K562 (cell line): Measurements from ENCODE around the gene TGFBR2. TPM values are rescaled to one million over a fixed set of nuclear protein-coding genes. Genes with fewer than 3 reads are reported as not detected.

Experiments used
- ATAC-seq: fragments of 200-7000 bp; cut with Tn5 transposase; 3 replicates; pipeline ENCODE4 v1.9.1; 2020; ENCODE audit warnings: moderate library complexity
- BruUV-seq: library from RNA; stranded (reverse); fragments of 400-500 nt; replicated peaks from 2 replicates; lab custom pipeline; 2021; lab: Mats Ljungman, UMichigan
- CTCF ChIA-PET: fragments of 300-600 bp; formaldehyde crosslinking; extraction: SDS; loops from one replicate; lab custom pipeline; 2021; ENCODE audit warnings: low intra/inter-chr PET ratio; lab: Yijun Ruan, JAX
- POLR2A ChIA-PET: fragments of 300-600, 350-650 bp; sonication (Branson Sonifier 250); formaldehyde crosslinking; extraction: SDS; loops from one replicate; lab custom pipeline; 2021; ENCODE audit warnings: antibody characterized with exemption, inconsistent platforms; lab: Yijun Ruan, JAX
- DNase-seq, 4 experiments: peaks; one replicate each; pipeline versions ENCODE4 v3.0.0 to v3.0.0-alpha.2; 2011 to 2018; ENCODE audit warnings: low spot score in 3 of 4, mixed read lengths in 3 of 4; ENCODE audit errors: extremely low read depth in 1 of 4
- FAIRE-seq: peaks from 2 replicates; lab custom pipeline; 2011; peaks lifted over from hg19 to GRCh38; lab: Jason Lieb, UNC
- H2AFZ ChIP-seq: 2 replicates; pipeline ENCODE4 v1.6.0; 2011; ENCODE audit warnings: low read depth, low read length, control low read depth, inconsistent platforms
- H3K27ac ChIP-seq: fragments of 200-600 bp; 3 replicates; pipeline ENCODE4 v1.8.0; 2011; ENCODE audit warnings: low read depth, mild to moderate bottlenecking, control low read depth, inconsistent platforms, low read length, moderate library complexity, mixed read lengths; ENCODE audit errors: extremely low read depth
- H3K27me3 ChIP-seq, 2 experiments: fragments of 300-600 bp in 1 of 2; 2 replicates in 1 of 2; 3 replicates in 1 of 2; pipeline versions ENCODE4 v1.6.0 to v1.8.0; 2011; ENCODE audit warnings: inconsistent platforms in 2 of 2, low read length in 2 of 2, mild to moderate bottlenecking in 1 of 2, mixed read lengths in 1 of 2, moderate library complexity in 1 of 2; ENCODE audit not compliant: control insufficient read depth in 2 of 2, insufficient read depth in 2 of 2
- H3K36me3 ChIP-seq: fragments of 300-600 bp; 3 replicates; pipeline ENCODE4 v1.8.0; 2011; ENCODE audit warnings: mild to moderate bottlenecking, low read length, inconsistent platforms; ENCODE audit not compliant: control insufficient read depth, insufficient read depth
- H3K4me1 ChIP-seq, 2 experiments: fragments of 200-600 bp in 1 of 2; replicated peaks in 1 of 2; 2 replicates in 1 of 2; 3 replicates in 1 of 2; pipeline versions ENCODE4 v1.5.1 to v1.8.0; 2011; ENCODE audit warnings: inconsistent platforms in 2 of 2, low read length in 2 of 2, mild to moderate bottlenecking in 1 of 2, mixed read lengths in 1 of 2, moderate library complexity in 1 of 2; ENCODE audit not compliant: control insufficient read depth in 2 of 2, insufficient read depth in 2 of 2
- H3K4me2 ChIP-seq: 2 replicates; pipeline ENCODE4 v1.6.1; 2011; ENCODE audit warnings: low read length, control low read depth, inconsistent platforms, mixed read lengths; ENCODE audit not compliant: insufficient read depth
- H3K4me3 ChIP-seq: fragments of 200-600 bp; sonication (generic), shearing (Covaris generic); 2 replicates; pipeline ENCODE4 v1.5.1; 2016; ENCODE audit warnings: control low read depth, inconsistent platforms
- H3K79me2 ChIP-seq: fragments of 200-600 bp; 3 replicates; pipeline ENCODE4 v1.8.0; 2011; ENCODE audit warnings: low read length, inconsistent platforms; ENCODE audit not compliant: control insufficient read depth, insufficient read depth
- H3K9ac ChIP-seq, 2 experiments: 2 replicates each; pipeline versions ENCODE4 v1.6.0 to v1.6.1; 2011; ENCODE audit warnings: low read depth in 2 of 2, low read length in 2 of 2, control low read depth in 1 of 2, inconsistent platforms in 1 of 2, mild to moderate bottlenecking in 1 of 2, mixed read lengths in 1 of 2; ENCODE audit not compliant: insufficient read depth in 1 of 2
- H3K9me1 ChIP-seq: one replicate; pipeline ENCODE4 v1.6.0; 2011; ENCODE audit warnings: inconsistent platforms, mild to moderate bottlenecking, low read length, moderate library complexity; ENCODE audit not compliant: control insufficient read depth, insufficient read depth
- H3K9me3 ChIP-seq: replicated peaks from 2 replicates; pipeline ENCODE4 v1.5.1; 2011; ENCODE audit warnings: low read depth, low read length, inconsistent platforms; ENCODE audit not compliant: control insufficient read depth, insufficient read depth
- H4K20me1 ChIP-seq: replicated peaks from 2 replicates; pipeline ENCODE4 v1.6.1; 2011; ENCODE audit warnings: low read length, inconsistent platforms, mixed read lengths; ENCODE audit not compliant: control insufficient read depth, insufficient read depth
- ATF1 ChIP-seq, 2 experiments: fragments of 450-650 bp in 1 of 2; IDR thresholded peaks; 2 replicates each; pipeline ENCODE4 v1.6.1; 2016; ENCODE audit warnings: missing compliant biosample characterization in 1 of 2, missing genetic modification characterization in 1 of 2
- CHD2 ChIP-seq: IDR thresholded peaks from 2 replicates; pipeline ENCODE4 v1.6.1; 2011; ENCODE audit warnings: low read depth, low read length
- FOXK1 ChIP-seq: sonication (generic); formaldehyde crosslinking; IDR thresholded peaks from 2 replicates; pipeline ENCODE4 v1.8.0; 2022; ENCODE audit warnings: missing genetic modification reagents, mild to moderate bottlenecking, borderline replicate concordance
- FOXP4 ChIP-seq: sonication (generic); formaldehyde crosslinking; IDR thresholded peaks from 2 replicates; pipeline ENCODE4 v1.8.0; 2022; ENCODE audit warnings: mild to moderate bottlenecking, missing genetic modification reagents, borderline replicate concordance
- MCM2 ChIP-seq: fragments of 450-650 bp; IDR thresholded peaks from 2 replicates; pipeline ENCODE4 v1.6.1; 2017; ENCODE audit warnings: low read depth, mild to moderate bottlenecking
- MYC ChIP-seq, 2 experiments: fragments of 250-450 bp in 1 of 2; sonication (Bioruptor Pico) in 1 of 2; IDR thresholded peaks; 2 replicates each; pipeline versions ENCODE4 v1.5.1 to v1.6.1; 2012 to 2021; ENCODE audit warnings: low read depth in 2 of 2, borderline replicate concordance in 1 of 2, improper control_type of control experiment in 1 of 2, low read length in 1 of 2, mild to moderate bottlenecking in 1 of 2, moderate library complexity in 1 of 2
- NELFE ChIP-seq: IDR thresholded peaks from 2 replicates; pipeline ENCODE4 v1.6.1; 2011; ENCODE audit warnings: mild to moderate bottlenecking; ENCODE audit not compliant: insufficient read depth, insufficient read length
- NR3C1 ChIP-seq: sonication (generic); formaldehyde crosslinking; IDR thresholded peaks from 2 replicates; pipeline ENCODE4 v1.8.1; 2022; ENCODE audit warnings: missing genetic modification reagents
- PHF20 ChIP-seq: fragments of 450-650 bp; IDR thresholded peaks from 2 replicates; pipeline ENCODE4 v1.6.1; 2018; ENCODE audit not compliant: partially characterized antibody
- SIRT6 ChIP-seq: IDR thresholded peaks from one replicate; pipeline ENCODE4 v1.6.1; 2012; ENCODE audit warnings: low read depth, mild to moderate bottlenecking, control low read depth, inconsistent platforms, low read length, moderate library complexity
- SNRNP70 ChIP-seq: fragments of 200-400 bp; formaldehyde crosslinking; optimal IDR thresholded peaks from 2 replicates; pipeline ENCODE3; 2017; ENCODE audit warnings: low read depth, low read length
- ZBTB12 ChIP-seq: fragments of 250-450 bp; sonication (Bioruptor Pico); IDR thresholded peaks from 2 replicates; pipeline ENCODE4 v1.4.0; 2020
- ZC3H4 ChIP-seq: sonication (generic); formaldehyde crosslinking; IDR thresholded peaks from 2 replicates; pipeline ENCODE4 v1.9.0; 2021; ENCODE audit warnings: missing genetic modification reagents, borderline replicate concordance
- in situ Hi-C: fragments of 300-500 bp; cut with MboI; formaldehyde crosslinking; loops from 4 replicates; pipeline ENCODE4 v1.15.0; 2018; ENCODE audit warnings: inconsistent platforms, mixed read lengths
- intact Hi-C: fragments of 100-400 bp; cut with micrococcal nuclease; formaldehyde crosslinking; loops from 2 replicates; pipeline ENCODE4 v1.14.2; 2022
- polyA plus RNA-seq, 8 experiments: library from polyadenylated mRNA; depleted of rRNA in 4 of 8; stranded (reverse) in 5 of 8; unstranded in 3 of 8; fragments of >200 nt; fragmentation: Nextera tagmentation in 2 of 8; fragmentation: Illumina TruSeq in 1 of 8; extraction: Ambion mirVana in 2 of 8; extraction: Trizol in 1 of 8; gene quantifications; 2 replicates each; pipeline versions ENCODE4 v1.2.1 to v1.2.3, GENCODE V29; 2011 to 2014; ENCODE audit warnings: inconsistent platforms in 1 of 8, missing spikeins in 1 of 8
- total RNA-seq, 7 experiments: library from RNA; depleted of rRNA in 6 of 7; stranded (reverse); fragments of >200 nt in 6 of 7; fragmentation: Illumina TruSeq in 2 of 7; extraction: Trizol in 2 of 7; gene quantifications; 2 replicates each; pipeline versions ENCODE4 v1.2.1 to v1.2.3, GENCODE V29; 2011 to 2021; ENCODE audit warnings: low replicate concordance in 1 of 7
- TF ChIP-seq, protein P1 (sequence below): fragments of 250-450 bp; sonication (Bioruptor Pico); IDR thresholded peaks from 2 replicates; pipeline ENCODE4 v1.4.0; 2020; ENCODE audit warnings: mild to moderate bottlenecking, moderate library complexity
- TF ChIP-seq, protein P2 (sequence below): fragments of 200-800 bp; sonication (Bioruptor generic); IDR thresholded peaks from 2 replicates; pipeline ENCODE4 v1.6.1; 2017; ENCODE audit warnings: missing genetic modification characterization, missing compliant biosample characterization

TGFBR2 gene
- total and polyA plus RNA-seq, 9 of the 15 experiments (the other 6 are each of a cell fraction or from before 2014, with no cell fraction given): 0.11 to 0.84 (median 0.24) TPM

DNA sequence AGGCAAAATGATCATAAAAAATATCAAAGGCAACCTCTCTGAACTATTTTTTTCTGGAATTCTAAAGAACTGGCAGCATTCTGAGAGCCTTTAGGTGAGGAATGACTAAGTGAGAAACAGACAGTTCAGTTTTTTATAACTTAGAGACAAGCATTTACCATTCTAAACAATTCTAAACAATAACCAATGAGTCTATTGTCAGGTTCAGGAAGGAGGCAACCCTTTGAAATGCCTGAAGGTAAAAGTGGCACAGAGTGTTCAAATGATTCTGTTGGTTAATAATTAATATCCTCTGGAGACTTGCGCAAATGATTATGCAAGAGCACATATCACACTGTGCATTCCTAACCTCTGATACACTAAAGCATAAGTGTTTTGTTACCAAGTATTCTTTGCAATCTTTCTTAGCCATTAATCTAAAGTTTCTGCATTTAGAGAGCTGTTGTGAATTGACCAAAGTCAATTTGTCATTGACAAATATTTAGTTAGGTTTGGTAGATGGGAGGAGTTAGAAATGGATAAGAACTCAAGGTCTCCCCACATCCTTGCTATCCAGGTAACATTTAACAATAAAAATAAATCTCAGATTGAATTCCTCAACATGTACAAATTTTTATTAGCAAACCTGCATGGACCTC, 9.2 kb upstream of the TGFBR2 start (continued):
- TF ChIP-seq SNRNP70 (no peak), NELFE (no peak)
- TF ChIP-seq, all 486 proteins: peak for 0

GRCh38 chr3:30597769-30598134, 8.6 kb upstream of the TGFBR2 start:
- ATAC-seq (no peak), FAIRE-seq (no peak), DNase-seq (no peak)
- no peak overlapping the region for H3K4me3 ChIP-seq
- no TSS peak for BruUV-seq
- POLR2A ChIA-PET: no interaction called here
- intact Hi-C loops (no loop called here), in situ Hi-C loops (no loop called here)
- H3K9me3 ChIP-seq: peaks cover 2% of the 10 kb centered on the region; the same call in 1 of the 2 replicates
- no peaks in the 10 kb centered on the region for H3K9me1 ChIP-seq
- H3K4me1 ChIP-seq: no peaks in the 10 kb centered on the region
- CTCF ChIA-PET: no interaction called here
- no peak overlapping the region for H3K9ac ChIP-seq
- no peak overlapping the region for H3K4me2 ChIP-seq
- no peaks in the 10 kb centered on the region for H3K36me3 ChIP-seq
- no peaks in the 10 kb centered on the region for H3K79me2 ChIP-seq
- no peaks in the 10 kb centered on the region for H3K27me3 ChIP-seq
- no peak overlapping the region for H3K27ac ChIP-seq
- H4K20me1 ChIP-seq: no peaks in the 10 kb centered on the region
- H2AFZ ChIP-seq: no peak overlapping the region
- TF ChIP-seq MCM2 (no peak), NR3C1 (CRISPR knock-in tag) (no peak), SIRT6 (no peak), FOXP4 (CRISPR knock-in tag) (no peak), ATF1 (CRISPR knock-in tag; IDR thresholded peaks at IDR 0.05) (no peak), ATF1 (tag; IDR thresholded peaks at IDR 0.05) (no peak), CHD2 (no peak), PHF20 (no peak), ZC3H4 (CRISPR knock-in tag) (no peak), MYC (IDR thresholded peaks at IDR 0.05; ENCODE audit: low read depth, low read length) (no peak), MYC (CRISPR knock-in tag; IDR thresholded peaks at IDR 0.05; ENCODE audit: borderline replicate concordance, low read depth) (no peak), FOXK1 (no peak), ZBTB12 (CRISPR knock-in tag) (no peak)
- TF ChIP-seq, protein P1, sequence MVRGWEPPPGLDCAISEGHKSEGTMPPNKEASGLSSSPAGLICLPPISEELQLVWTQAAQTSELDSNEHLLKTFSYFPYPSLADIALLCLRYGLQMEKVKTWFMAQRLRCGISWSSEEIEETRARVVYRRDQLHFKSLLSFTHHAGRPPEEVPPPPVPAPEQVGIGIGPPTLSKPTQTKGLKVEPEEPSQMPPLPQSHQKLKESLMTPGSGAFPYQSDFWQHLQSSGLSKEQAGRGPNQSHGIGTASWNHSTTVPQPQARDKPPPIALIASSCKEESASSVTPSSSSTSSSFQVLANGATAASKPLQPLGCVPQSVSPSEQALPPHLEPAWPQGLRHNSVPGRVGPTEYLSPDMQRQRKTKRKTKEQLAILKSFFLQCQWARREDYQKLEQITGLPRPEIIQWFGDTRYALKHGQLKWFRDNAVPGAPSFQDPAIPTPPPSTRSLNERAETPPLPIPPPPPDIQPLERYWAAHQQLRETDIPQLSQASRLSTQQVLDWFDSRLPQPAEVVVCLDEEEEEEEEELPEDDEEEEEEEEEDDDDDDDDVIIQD (CRISPR knock-in tag): no peak
- TF ChIP-seq, protein P2, sequence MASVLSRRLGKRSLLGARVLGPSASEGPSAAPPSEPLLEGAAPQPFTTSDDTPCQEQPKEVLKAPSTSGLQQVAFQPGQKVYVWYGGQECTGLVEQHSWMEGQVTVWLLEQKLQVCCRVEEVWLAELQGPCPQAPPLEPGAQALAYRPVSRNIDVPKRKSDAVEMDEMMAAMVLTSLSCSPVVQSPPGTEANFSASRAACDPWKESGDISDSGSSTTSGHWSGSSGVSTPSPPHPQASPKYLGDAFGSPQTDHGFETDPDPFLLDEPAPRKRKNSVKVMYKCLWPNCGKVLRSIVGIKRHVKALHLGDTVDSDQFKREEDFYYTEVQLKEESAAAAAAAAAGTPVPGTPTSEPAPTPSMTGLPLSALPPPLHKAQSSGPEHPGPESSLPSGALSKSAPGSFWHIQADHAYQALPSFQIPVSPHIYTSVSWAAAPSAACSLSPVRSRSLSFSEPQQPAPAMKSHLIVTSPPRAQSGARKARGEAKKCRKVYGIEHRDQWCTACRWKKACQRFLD (CRISPR knock-in tag): no peak
